ENCODE results near the gene ERN2. TPM values are rescaled to one million over a fixed set of nuclear protein-coding genes. Genes with fewer than 3 reads are reported as not detected.

The ERN2 gene
- total and polyA plus RNA-seq, 2 of the 13 experiments (the other 11 are each of a cell fraction or from before 2014, with no cell fraction given) = 2.2 to 3.5 TPM

- TF ChIP-seq, protein P1, sequence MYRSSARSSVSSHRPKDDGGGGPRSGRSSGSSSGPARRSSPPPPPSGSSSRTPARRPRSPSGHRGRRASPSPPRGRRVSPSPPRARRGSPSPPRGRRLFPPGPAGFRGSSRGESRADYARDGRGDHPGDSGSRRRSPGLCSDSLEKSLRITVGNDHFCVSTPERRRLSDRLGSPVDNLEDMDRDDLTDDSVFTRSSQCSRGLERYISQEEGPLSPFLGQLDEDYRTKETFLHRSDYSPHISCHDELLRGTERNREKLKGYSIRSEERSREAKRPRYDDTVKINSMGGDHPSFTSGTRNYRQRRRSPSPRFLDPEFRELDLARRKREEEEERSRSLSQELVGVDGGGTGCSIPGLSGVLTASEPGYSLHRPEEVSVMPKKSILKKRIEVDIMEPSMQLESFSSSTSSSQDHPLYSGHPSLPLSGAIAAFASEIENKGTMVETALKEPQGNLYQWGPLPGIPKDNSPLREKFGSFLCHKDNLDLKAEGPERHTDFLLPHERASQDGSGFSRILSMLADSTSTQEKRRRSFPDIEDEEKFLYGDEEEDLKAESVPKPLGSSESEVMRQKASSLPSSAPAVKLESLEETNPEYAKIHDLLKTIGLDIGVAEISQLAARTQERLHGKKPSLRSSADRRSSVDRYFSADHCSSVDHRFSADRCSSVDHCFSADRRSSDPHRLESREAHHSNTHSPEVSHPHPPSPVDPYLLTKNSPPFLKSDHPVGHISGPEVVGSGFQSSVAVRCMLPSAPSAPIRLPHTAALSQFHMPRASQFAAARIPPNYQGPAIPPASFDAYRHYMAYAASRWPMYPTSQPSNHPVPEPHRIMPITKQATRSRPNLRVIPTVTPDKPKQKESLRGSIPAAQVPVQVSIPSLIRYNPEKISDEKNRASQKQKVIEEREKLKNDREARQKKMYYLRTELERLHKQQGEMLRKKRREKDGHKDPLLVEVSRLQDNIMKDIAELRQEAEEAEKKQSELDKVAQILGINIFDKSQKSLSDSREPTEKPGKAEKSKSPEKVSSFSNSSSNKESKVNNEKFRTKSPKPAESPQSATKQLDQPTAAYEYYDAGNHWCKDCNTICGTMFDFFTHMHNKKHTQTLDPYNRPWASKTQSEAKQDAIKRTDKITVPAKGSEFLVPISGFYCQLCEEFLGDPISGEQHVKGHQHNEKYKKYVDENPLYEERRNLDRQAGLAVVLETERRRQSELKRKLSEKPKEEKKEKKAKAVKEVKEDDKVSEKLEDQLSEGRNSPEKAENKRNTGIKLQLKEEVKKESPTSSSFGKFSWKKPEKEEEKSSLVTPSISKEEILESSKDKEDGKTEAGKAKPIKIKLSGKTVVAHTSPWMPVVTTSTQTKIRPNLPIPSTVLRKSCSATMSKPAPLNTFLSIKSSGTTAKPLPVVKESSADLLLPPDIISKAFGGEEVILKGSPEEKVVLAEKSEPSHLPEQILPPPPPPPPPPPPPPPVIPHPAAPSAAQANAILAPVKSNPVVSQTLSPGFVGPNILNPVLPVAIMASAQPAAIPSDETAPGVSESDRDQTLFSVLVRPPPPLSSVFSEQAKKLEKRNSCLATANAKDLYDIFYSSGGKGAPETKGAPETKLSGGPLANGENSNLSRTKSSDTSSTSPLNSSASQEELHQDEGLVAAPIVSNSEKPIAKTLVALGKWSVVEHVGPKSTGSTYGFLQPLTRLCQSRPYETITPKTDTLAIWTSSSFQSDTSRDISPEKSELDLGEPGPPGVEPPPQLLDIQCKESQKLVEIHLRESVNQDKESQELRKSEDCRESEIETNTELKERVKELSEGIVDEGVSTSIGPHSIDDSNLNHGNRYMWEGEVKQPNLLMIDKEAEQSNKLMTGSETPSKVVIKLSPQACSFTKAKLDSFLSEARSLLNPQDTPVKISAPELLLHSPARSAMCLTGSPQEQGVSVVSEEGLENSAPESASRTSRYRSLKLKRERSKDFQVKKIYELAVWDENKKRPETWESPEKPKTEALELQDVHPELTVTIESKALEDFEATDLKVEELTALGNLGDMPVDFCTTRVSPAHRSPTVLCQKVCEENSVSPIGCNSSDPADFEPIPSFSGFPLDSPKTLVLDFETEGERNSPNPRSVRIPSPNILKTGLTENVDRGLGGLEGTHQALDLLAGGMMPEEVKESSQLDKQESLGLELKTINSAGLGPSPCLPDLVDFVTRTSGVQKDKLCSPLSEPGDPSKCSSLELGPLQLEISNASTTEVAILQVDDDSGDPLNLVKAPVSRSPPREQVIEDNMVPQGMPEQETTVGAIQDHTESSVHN (CRISPR knock-in tag; IDR thresholded peaks at IDR 0.05) = no peak
- no peak for TF ChIP-seq ZNF33A (CRISPR knock-in tag; IDR thresholded peaks at IDR 0.05; ENCODE audit: borderline replicate concordance)
- no peak for TF ChIP-seq ZNF280B (CRISPR knock-in tag; IDR thresholded peaks at IDR 0.05; ENCODE audit: borderline replicate concordance)
- TF ChIP-seq NFYC (CRISPR knock-in tag; IDR thresholded peaks at IDR 0.05) = no peak
- no peak for TF ChIP-seq PCBP2 (optimal IDR thresholded peaks at IDR 0.05; ENCODE audit: low read depth, low read length, poor library complexity, severe bottlenecking)
- no peak for TF ChIP-seq ZFAT (CRISPR knock-in tag; conservative IDR thresholded peaks at IDR 0.05)
- TF ChIP-seq, protein P2, sequence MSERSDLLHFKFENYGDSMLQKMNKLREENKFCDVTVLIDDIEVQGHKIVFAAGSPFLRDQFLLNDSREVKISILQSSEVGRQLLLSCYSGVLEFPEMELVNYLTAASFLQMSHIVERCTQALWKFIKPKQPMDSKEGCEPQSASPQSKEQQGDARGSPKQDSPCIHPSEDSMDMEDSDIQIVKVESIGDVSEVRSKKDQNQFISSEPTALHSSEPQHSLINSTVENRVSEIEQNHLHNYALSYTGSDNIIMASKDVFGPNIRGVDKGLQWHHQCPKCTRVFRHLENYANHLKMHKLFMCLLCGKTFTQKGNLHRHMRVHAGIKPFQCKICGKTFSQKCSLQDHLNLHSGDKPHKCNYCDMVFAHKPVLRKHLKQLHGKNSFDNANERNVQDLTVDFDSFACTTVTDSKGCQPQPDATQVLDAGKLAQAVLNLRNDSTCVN (CRISPR knock-in tag; IDR thresholded peaks at IDR 0.05; ENCODE audit: borderline replicate concordance) = no peak
- TF ChIP-seq ZKSCAN1 (IDR thresholded peaks at IDR 0.05; ENCODE audit: low read length) = no peak
- no peak for TF ChIP-seq CREB1 (IDR thresholded peaks at IDR 0.05)
- no peak for TF ChIP-seq CREB1 (CRISPR knock-in tag; IDR thresholded peaks at IDR 0.05)
- 0 out of 2 replicates have a peak, but pooled peaks have one; percentile 3 for TF ChIP-seq TERF1 (CRISPR knock-in tag; IDR thresholded peaks at IDR 0.05)
- no peak for TF ChIP-seq JUND (CRISPR knock-in tag; IDR thresholded peaks at IDR 0.05)
- no peak for TF ChIP-seq NR2F2 (IDR thresholded peaks at IDR 0.05; ENCODE audit: borderline replicate concordance, low read depth)
- TF ChIP-seq FOXM1 (CRISPR knock-in tag; IDR thresholded peaks at IDR 0.05) = 0 out of 2 replicates have a peak, but pooled peaks have one; percentile 34
Measured at GRCh38 chr16:23679274-23679985, 33.6 kb downstream of the ERN2 start (continued).

All from HepG2 (cell line).